Esophagus squamous epithelium (tissue), 5 donors: ENCODE measurements around the gene ADPRHL1. TPM values are rescaled to one million over a fixed set of nuclear protein-coding genes. Genes with fewer than 3 reads are reported as not detected.
"Not testable (repeated sequence)": the region's sequence is repeated elsewhere in the genome, so short reads cannot be mapped to it uniquely, and the experiment has no call there.

ENCODE experiments used
- DNase-seq: peaks from one replicate; lab custom pipeline; 2025; lab: John Stamatoyannopoulos, UW
- H3K27ac ChIP-seq, 4 donors: fragments of 200-600 bp; sonication (generic); one replicate each; pipeline ENCODE4 v1.5.1; 2016 to 2019; ENCODE audit warnings: mild to moderate bottlenecking in 1 of 4
- H3K27me3 ChIP-seq, 4 donors: fragments of 200-600 bp; sonication (generic); 1 replicate in 3 of 4; 2 replicates in 1 of 4; pipeline versions ENCODE4 v1.5.1 to v1.6.0; 2017 to 2021; ENCODE audit warnings: antibody characterized with exemption in 1 of 4
- H3K36me3 ChIP-seq, 3 donors: fragments of 200-600 bp; sonication (generic); one replicate each; pipeline ENCODE4 v1.5.1; 2016 to 2019
- H3K4me1 ChIP-seq, 3 donors: fragments of 200-600 bp; sonication (generic); one replicate each; pipeline ENCODE4 v1.5.1; 2017 to 2019
- H3K4me3 ChIP-seq, 4 donors: fragments of 200-600 bp; sonication (generic); 1 replicate in 3 of 4; 2 replicates in 1 of 4; pipeline ENCODE4 v1.5.1; 2016 to 2019; ENCODE audit warnings: mild to moderate bottlenecking in 2 of 4, moderate library complexity in 1 of 4
- H3K9me3 ChIP-seq, 3 donors: fragments of 200-600 bp; sonication (generic); one replicate each; pipeline ENCODE4 v1.5.1; 2016 to 2019
- CTCF ChIP-seq, 6 experiments: fragments of 450-650 bp in 4 of 6; fragments of 200-600 bp in 2 of 6; sonication (generic) in 2 of 6; IDR thresholded peaks; one replicate each; pipeline ENCODE4 v1.5.1; 2016 to 2019; ENCODE audit warnings: antibody characterized with exemption in 6 of 6, mild to moderate bottlenecking in 4 of 6, moderate library complexity in 4 of 6
- POLR2A ChIP-seq, 4 donors: fragments of 450-650 bp; IDR thresholded peaks; one replicate each; pipeline ENCODE4 v1.6.1; 2017; ENCODE audit warnings: antibody characterized with exemption in 4 of 4, mild to moderate bottlenecking in 4 of 4, moderate library complexity in 3 of 4
- WGBS, 2 donors: methylation state at CpG; one replicate each; pipeline ENCODE4 v1.1.5; 2018; 5-methylcytosine and 5-hydroxymethylcytosine counted together
- intact Hi-C: fragments of 100-400 bp; cut with DNase I; formaldehyde crosslinking; loops from one replicate; pipeline ENCODE4 v1.15.0; 2022
- total RNA-seq, 4 donors: library from RNA; depleted of rRNA; stranded (reverse); fragments of >200 nt; gene quantifications; one replicate each; pipeline ENCODE4 v1.1.0, GENCODE V29; 2016
- donor health status: DM: yes; HTN: yes; CAD: no.

Gene ADPRHL1
- total RNA-seq, 4 donors from 2014 or later = 0.31 to 3.5 (median 2.2) TPM

GRCh38 chr13:113474179-113474578 is 20.9 kb upstream of the ADPRHL1 start:
- TF ChIP-seq POLR2A (IDR thresholded peaks at IDR 0.05) = no peak
- TF ChIP-seq CTCF (IDR thresholded peaks at IDR 0.05) = no peak
- Histone ChIP-seq H3K27ac (no peak overlapping the region), H3K4me3 (no peak overlapping the region), H3K4me1 (no peaks in the 10 kb centered on the region), H3K27me3 (no peaks in the 10 kb centered on the region), H3K36me3 (peaks cover 0 to 79% (median 7%) of the 10 kb centered on the region in 3 donors), H3K9me3 (no peaks in the 10 kb centered on the region)
- WGBS, 2 donors = 60 to 77% methylated on average over 4 to 7 of the region's 10 CpGs
- intact Hi-C loops = no loop called here
- no peak for DNase-seq

GRCh38 chr13:113472355-113473025 is 19.2 kb upstream of the ADPRHL1 start:
- H3K4me1 ChIP-seq = no peaks in the 10 kb centered on the region
- intact Hi-C loops = no loop called here
- WGBS, 2 donors = 86 to 92% methylated on average over 23 to 24 of the region's 28 CpGs
- DNase-seq = no peak
- H3K36me3 ChIP-seq = peaks cover 0 to 76% (median 7%) of the 10 kb centered on the region in 3 donors
- no peaks in the 10 kb centered on the region for H3K27me3 ChIP-seq
- no peak overlapping the region for H3K4me3 ChIP-seq
- H3K9me3 ChIP-seq = no peaks in the 10 kb centered on the region
- TF ChIP-seq CTCF (IDR thresholded peaks at IDR 0.05) (peak in 1 of 6 experiments; percentile 5), POLR2A (IDR thresholded peaks at IDR 0.05) (no peak)
- peak overlapping the region in 2 of 4 donors; percentile 54 to 64 for H3K27ac ChIP-seq

- 66 to 82% methylated on average over 3 to 9 of the region's 11 CpGs for WGBS, 2 donors
- H3K9me3 ChIP-seq = no peaks in the 10 kb centered on the region
- TF ChIP-seq POLR2A (IDR thresholded peaks at IDR 0.05) (no peak), CTCF (IDR thresholded peaks at IDR 0.05) (no peak)
- H3K27me3 ChIP-seq = no peaks in the 10 kb centered on the region
- no peak for DNase-seq
- peak overlapping the region in 2 of 4 donors; percentile 28 to 54 for H3K27ac ChIP-seq
- H3K4me1 ChIP-seq = no peaks in the 10 kb centered on the region
- peaks cover 0 to 76% (median 7%) of the 10 kb centered on the region in 3 donors for H3K36me3 ChIP-seq
- intact Hi-C loops = no loop called here
- no peak overlapping the region for H3K4me3 ChIP-seq
These were observed 18.6 kb upstream of the ADPRHL1 start for GRCh38 chr13:113471844-113472243.

GRCh38 chr13:113470635-113471163 is 17.4 kb upstream of the ADPRHL1 start:
- H3K4me3 ChIP-seq, intact Hi-C loops, H3K9me3 ChIP-seq, H3K27ac ChIP-seq, H3K4me1 ChIP-seq, DNase-seq, H3K27me3 ChIP-seq: not testable (repeated sequence)
- H3K36me3 ChIP-seq = peaks cover 0 to 74% (median 3%) of the 10 kb centered on the region in 3 donors
- 100% methylated on average over 3 of the region's 4 CpGs; no CpG with 5 or more reads in 1 of the 2 donors for WGBS, 2 donors

- Histone ChIP-seq H3K27ac (no peak overlapping the region), H3K27me3 (no peaks in the 10 kb centered on the region), H3K36me3 (peaks cover 0 to 74% (median 0%) of the 10 kb centered on the region in 3 donors), H3K4me1 (no peaks in the 10 kb centered on the region), H3K4me3 (no peak overlapping the region), H3K9me3 (no peaks in the 10 kb centered on the region)
- intact Hi-C loops = no loop called here
- 93 to 94% methylated on average over 9 to 10 of the region's 10 CpGs for WGBS, 2 donors
- DNase-seq = no peak
- TF ChIP-seq POLR2A (IDR thresholded peaks at IDR 0.05) = no peak
- TF ChIP-seq CTCF (IDR thresholded peaks at IDR 0.05) = no peak
These were observed 16.8 kb upstream of the ADPRHL1 start for GRCh38 chr13:113470073-113470472.
